CD4-positive, alpha-beta memory T cell (primary cell): ENCODE data around the gene ZFAND3. TPM values are rescaled to one million over a fixed set of nuclear protein-coding genes. Genes with fewer than 3 reads are reported as not detected.

Experiments
- CTCF ChIA-PET: fragments of 350-600 bp; sonication (Branson Sonifier 250); formaldehyde crosslinking; loops from one replicate; lab custom pipeline; 2021; ENCODE audit warnings: inconsistent platforms; ENCODE audit not compliant: partially characterized antibody; lab: Charles Lee
- POLR2A ChIA-PET: fragments of 350-600 bp; sonication (Branson Sonifier 250); formaldehyde crosslinking; loops from one replicate; lab custom pipeline; 2021; ENCODE audit not compliant: partially characterized antibody; lab: Charles Lee
- DNase-seq, 5 donors: peaks; one replicate each; pipeline versions ENCODE4 v3.0.0 to v3.0.0-alpha.2; 2020 to 2022; ENCODE audit warnings: mixed read lengths in 1 of 5
- H3K27ac ChIP-seq: one replicate; pipeline ENCODE4 v1.7.0; 2013; ENCODE audit warnings: low read depth, low read length
- H3K27me3 ChIP-seq: 2 replicates; pipeline ENCODE4 v1.7.0; 2013; ENCODE audit warnings: mild to moderate bottlenecking, low read length, moderate library complexity; ENCODE audit not compliant: insufficient read depth
- H3K36me3 ChIP-seq: 2 replicates; pipeline ENCODE4 v1.7.0; 2013; ENCODE audit warnings: mild to moderate bottlenecking, low read length, moderate library complexity; ENCODE audit not compliant: insufficient read depth
- H3K4me1 ChIP-seq: 2 replicates; pipeline ENCODE4 v1.7.0; 2013; ENCODE audit warnings: mild to moderate bottlenecking, low read length, moderate library complexity; ENCODE audit not compliant: insufficient read depth
- H3K4me3 ChIP-seq, 2 donors: one replicate each; pipeline ENCODE4 v1.7.0; 2013; ENCODE audit warnings: low read length in 2 of 2, mild to moderate bottlenecking in 1 of 2
- H3K9me3 ChIP-seq, 2 donors: one replicate each; pipeline ENCODE4 v1.7.0; 2013; ENCODE audit warnings: low read length in 2 of 2, control low read depth in 1 of 2; ENCODE audit not compliant: control insufficient read depth in 1 of 2
- H3K27ac Mint-ChIP-seq, 7 donors: one replicate each; pipeline ENCODE4 v1.8.0; 2020 to 2021; ENCODE audit warnings: mixed read lengths in 7 of 7, mild to moderate bottlenecking in 6 of 7, inconsistent platforms in 3 of 7, moderate library complexity in 3 of 7
- H3K27me3 Mint-ChIP-seq, 2 donors: one replicate each; pipeline ENCODE4 v1.8.0; 2020 to 2021; ENCODE audit warnings: mixed read lengths in 2 of 2
- H3K36me3 Mint-ChIP-seq, 2 donors: one replicate each; pipeline ENCODE4 v1.8.0; 2020 to 2021; ENCODE audit warnings: mixed read lengths in 2 of 2, inconsistent platforms in 1 of 2, mild to moderate bottlenecking in 1 of 2
- H3K4me1 Mint-ChIP-seq, 4 donors: one replicate each; pipeline ENCODE4 v1.8.0; 2020 to 2021; ENCODE audit warnings: mixed read lengths in 4 of 4, mild to moderate bottlenecking in 1 of 4
- H3K4me3 Mint-ChIP-seq, 8 donors: one replicate each; pipeline ENCODE4 v1.8.0; 2020 to 2021; ENCODE audit warnings: mixed read lengths in 8 of 8, mild to moderate bottlenecking in 7 of 8, moderate library complexity in 6 of 8, inconsistent platforms in 3 of 8
- H3K9me3 Mint-ChIP-seq, 8 donors: one replicate each; pipeline ENCODE4 v1.8.0; 2020 to 2021; ENCODE audit warnings: mixed read lengths in 8 of 8, mild to moderate bottlenecking in 5 of 8, inconsistent platforms in 3 of 8, moderate library complexity in 1 of 8
- intact Hi-C: fragments of 100-400 bp; cut with micrococcal nuclease; formaldehyde crosslinking; loops from one replicate; pipeline ENCODE4 v1.15.1; 2023
- polyA plus RNA-seq, 2 donors: library from polyadenylated mRNA; unstranded; fragments of 300-500 nt; fragmentation: Illumina TruSeq; gene quantifications; one replicate each; pipeline ENCODE4 v1.2.3, GENCODE V29; 2021
- total RNA-seq, 2 experiments: library from RNA; stranded (reverse); gene quantifications; one replicate each; pipeline ENCODE4 v1.2.3, GENCODE V29; 2021

Gene ZFAND3
- total and polyA plus RNA-seq, 4 experiments from 2014 or later = 2.1 to 33.0 (median 20.1) TPM

- Histone ChIP-seq H3K4me3 (no peak overlapping the region), H3K36me3 (no peaks in the 10 kb centered on the region), H3K4me1 (peaks cover 25% of the 10 kb centered on the region), H3K27ac (no peak overlapping the region), H3K9me3 (no peaks in the 10 kb centered on the region), H3K27me3 (no peaks in the 10 kb centered on the region)
- Mint-ChIP-seq H3K27me3 (no peaks in the 10 kb centered on the region), H3K4me1 (peaks cover 28 to 56% (median 48%) of the 10 kb centered on the region in 4 donors), H3K4me3 (no peak overlapping the region), H3K36me3 (peaks cover 7 to 17% of the 10 kb centered on the region in 2 donors), H3K9me3 (peaks cover 0 to 2% (median 0%) of the 10 kb centered on the region in 8 donors), H3K27ac (no peak overlapping the region)
- ChIA-PET CTCF (no interaction called here), POLR2A (no interaction called here)
- no peak for DNase-seq
- intact Hi-C loops = no loop called here
These were observed 119.4 kb downstream of the ZFAND3 start for GRCh38 chr6:37938909-37939308.

GRCh38 chr6:37940074-37940847, 120.7 kb downstream of the ZFAND3 start:
- Histone ChIP-seq H3K4me1 (peaks cover 25% of the 10 kb centered on the region), H3K27ac (no peak overlapping the region), H3K27me3 (no peaks in the 10 kb centered on the region), H3K36me3 (no peaks in the 10 kb centered on the region), H3K9me3 (no peaks in the 10 kb centered on the region), H3K4me3 (no peak overlapping the region)
- H3K27me3 Mint-ChIP-seq = no peaks in the 10 kb centered on the region
- H3K9me3 Mint-ChIP-seq = peaks cover 0 to 2% (median 0%) of the 10 kb centered on the region in 8 donors
- H3K27ac Mint-ChIP-seq = no peak overlapping the region
- ChIA-PET POLR2A (no interaction called here), CTCF (no interaction called here)
- peaks cover 32 to 61% (median 48%) of the 10 kb centered on the region in 4 donors for H3K4me1 Mint-ChIP-seq
- peaks cover 6 to 13% of the 10 kb centered on the region in 2 donors for H3K36me3 Mint-ChIP-seq
- no peak for DNase-seq
- H3K4me3 Mint-ChIP-seq = no peak overlapping the region
- intact Hi-C loops = no loop called here

GRCh38 chr6:37941871-37942270, 122.3 kb downstream of the ZFAND3 start:
- no peak for DNase-seq
- Mint-ChIP-seq H3K27ac (no peak overlapping the region), H3K4me1 (peaks cover 25 to 60% (median 45%) of the 10 kb centered on the region in 4 donors), H3K36me3 (peaks cover 6 to 17% of the 10 kb centered on the region in 2 donors), H3K4me3 (no peak overlapping the region), H3K27me3 (no peaks in the 10 kb centered on the region), H3K9me3 (peaks cover 0 to 2% (median 0%) of the 10 kb centered on the region in 8 donors)
- POLR2A ChIA-PET = no interaction called here
- H3K4me1 ChIP-seq = peaks cover 9% of the 10 kb centered on the region
- H3K9me3 ChIP-seq = no peaks in the 10 kb centered on the region
- no peaks in the 10 kb centered on the region for H3K36me3 ChIP-seq
- H3K27me3 ChIP-seq = no peaks in the 10 kb centered on the region
- no peak overlapping the region for H3K27ac ChIP-seq
- intact Hi-C loops = no loop called here
- CTCF ChIA-PET = interaction anchor here (0.9 to 1.1 kb wide), 2 partner anchors 19 to 151 kb away, joined by 3 read pairs; no protein-coding TSS in a partner anchor
- no peak overlapping the region for H3K4me3 ChIP-seq

- H3K9me3 ChIP-seq = no peaks in the 10 kb centered on the region
- no peaks in the 10 kb centered on the region for H3K27me3 ChIP-seq
- Mint-ChIP-seq H3K27ac (no peak overlapping the region), H3K9me3 (peaks cover 0 to 2% (median 0%) of the 10 kb centered on the region in 8 donors), H3K27me3 (no peaks in the 10 kb centered on the region), H3K4me1 (peaks cover 20 to 56% (median 40%) of the 10 kb centered on the region in 4 donors), H3K36me3 (peaks cover 3 to 15% of the 10 kb centered on the region in 2 donors), H3K4me3 (peak overlapping the region in 1 of 8 donors; percentile 17)
- H3K4me3 ChIP-seq = no peak overlapping the region
- CTCF ChIA-PET = no interaction called here
- intact Hi-C loops = no loop called here
- H3K4me1 ChIP-seq = peaks cover 6% of the 10 kb centered on the region
- no peak overlapping the region for H3K27ac ChIP-seq
- POLR2A ChIA-PET = no interaction called here
- no peak for DNase-seq
- H3K36me3 ChIP-seq = no peaks in the 10 kb centered on the region
These were observed 123.3 kb downstream of the ZFAND3 start for GRCh38 chr6:37942606-37943376.

GRCh38 chr6:37943436-37944058, 124.0 kb downstream of the ZFAND3 start:
- peaks cover 6% of the 10 kb centered on the region for H3K4me1 ChIP-seq
- H3K27ac ChIP-seq = no peak overlapping the region
- H3K4me1 Mint-ChIP-seq = peaks cover 17 to 56% (median 41%) of the 10 kb centered on the region in 4 donors
- DNase-seq = no peak
- H3K36me3 Mint-ChIP-seq = peaks cover 3 to 12% of the 10 kb centered on the region in 2 donors
- no peaks in the 10 kb centered on the region for H3K27me3 Mint-ChIP-seq
- H3K36me3 ChIP-seq = no peaks in the 10 kb centered on the region
- H3K9me3 ChIP-seq = no peaks in the 10 kb centered on the region
- POLR2A ChIA-PET = no interaction called here
- no peak overlapping the region for H3K27ac Mint-ChIP-seq
- intact Hi-C loops = no loop called here
- CTCF ChIA-PET = no interaction called here
- H3K4me3 ChIP-seq = no peak overlapping the region
- peak overlapping the region in 1 of 8 donors; percentile 5 for H3K4me3 Mint-ChIP-seq
- H3K27me3 ChIP-seq = no peaks in the 10 kb centered on the region
- peaks cover 0 to 3% (median 0%) of the 10 kb centered on the region in 8 donors for H3K9me3 Mint-ChIP-seq

- Mint-ChIP-seq H3K27ac (peak overlapping the region in 1 of 7 donors; percentile 22), H3K27me3 (no peaks in the 10 kb centered on the region), H3K4me3 (no peak overlapping the region), H3K4me1 (peaks cover 32 to 71% (median 50%) of the 10 kb centered on the region in 4 donors), H3K9me3 (peaks cover 0 to 6% (median 0%) of the 10 kb centered on the region in 8 donors), H3K36me3 (peaks cover 3 to 17% of the 10 kb centered on the region in 2 donors)
- Histone ChIP-seq H3K27me3 (no peaks in the 10 kb centered on the region), H3K27ac (no peak overlapping the region), H3K4me3 (no peak overlapping the region), H3K9me3 (no peaks in the 10 kb centered on the region), H3K36me3 (no peaks in the 10 kb centered on the region), H3K4me1 (peaks cover 6% of the 10 kb centered on the region)
- DNase-seq = no peak
- CTCF ChIA-PET = no interaction called here
- intact Hi-C loops = no loop called here
- POLR2A ChIA-PET = no interaction called here
These were observed 126.5 kb downstream of the ZFAND3 start for GRCh38 chr6:37946057-37946456.

GRCh38 chr6:37947468-37947867, 127.9 kb downstream of the ZFAND3 start:
- DNase-seq = no peak
- intact Hi-C loops = no loop called here
- H3K4me3 Mint-ChIP-seq = no peak overlapping the region
- CTCF ChIA-PET = no interaction called here
- Histone ChIP-seq H3K4me1 (peaks cover 13% of the 10 kb centered on the region), H3K4me3 (no peak overlapping the region), H3K27ac (no peak overlapping the region), H3K36me3 (no peaks in the 10 kb centered on the region), H3K9me3 (no peaks in the 10 kb centered on the region), H3K27me3 (no peaks in the 10 kb centered on the region)
- H3K27ac Mint-ChIP-seq = no peak overlapping the region
- peaks cover 3 to 17% of the 10 kb centered on the region in 2 donors for H3K36me3 Mint-ChIP-seq
- H3K4me1 Mint-ChIP-seq = peaks cover 42 to 84% (median 61%) of the 10 kb centered on the region in 4 donors
- POLR2A ChIA-PET = no interaction called here
- no peaks in the 10 kb centered on the region for H3K27me3 Mint-ChIP-seq
- peaks cover 0 to 6% (median 0%) of the 10 kb centered on the region in 8 donors for H3K9me3 Mint-ChIP-seq
